Endothelial cell of umbilical vein (primary cell): ENCODE measurements around the gene NLGN1. TPM values are rescaled to one million over a fixed set of nuclear protein-coding genes. Genes with fewer than 3 reads are reported as not detected.

Source experiments
- BruUV-seq: library from RNA; stranded (reverse); fragments of 400-500 nt; replicated peaks from 2 replicates; lab custom pipeline; 2021; lab: Mats Ljungman, UMichigan
- CTCF ChIA-PET: fragments of 300-600, 350-600 bp; sonication (Branson Sonifier 250); formaldehyde crosslinking; loops from one replicate; lab custom pipeline; 2021; ENCODE audit warnings: antibody characterized with exemption, inconsistent platforms; lab: Charles Lee
- POLR2A ChIA-PET: fragments of 300-600, 350-600 bp; sonication (Branson Sonifier 250); formaldehyde crosslinking; loops from one replicate; lab custom pipeline; 2021; ENCODE audit warnings: antibody characterized with exemption, inconsistent platforms; lab: Charles Lee
- DNase-seq: peaks from one replicate; pipeline ENCODE4 v3.0.0-alpha.2; 2011; ENCODE audit warnings: low read depth, low spot score
- FAIRE-seq: peaks from 2 replicates; lab custom pipeline; 2011; peaks lifted over from hg19 to GRCh38; lab: Jason Lieb, UNC
- H2AFZ ChIP-seq: 2 replicates; pipeline ENCODE4 v1.6.0; 2012; ENCODE audit warnings: low read depth, low read length, control low read depth, inconsistent platforms
- H3K27ac ChIP-seq: 2 replicates; pipeline ENCODE4 v1.5.1; 2011; ENCODE audit warnings: low read depth, mild to moderate bottlenecking, control low read depth, low read length, moderate library complexity; ENCODE audit not compliant: insufficient read depth
- H3K27me3 ChIP-seq, 2 experiments: 2 replicates each; pipeline versions ENCODE4 v1.6.0 to v1.6.1; 2011; ENCODE audit warnings: low read length in 2 of 2, mixed read lengths in 1 of 2; ENCODE audit not compliant: control insufficient read depth in 2 of 2, insufficient read depth in 2 of 2
- H3K36me3 ChIP-seq, 2 experiments: 2 replicates in 1 of 2; 3 replicates in 1 of 2; pipeline ENCODE4 v1.5.1; 2011; ENCODE audit warnings: low read length in 2 of 2, mild to moderate bottlenecking in 1 of 2, moderate library complexity in 1 of 2; ENCODE audit not compliant: control insufficient read depth in 2 of 2, insufficient read depth in 2 of 2; ENCODE audit errors: extremely low read depth in 1 of 2
- H3K4me1 ChIP-seq: 3 replicates; pipeline ENCODE4 v1.5.1; 2011; ENCODE audit warnings: mild to moderate bottlenecking, low read length; ENCODE audit not compliant: control insufficient read depth, insufficient read depth; ENCODE audit errors: extremely low read depth
- H3K4me2 ChIP-seq: 2 replicates; pipeline ENCODE4 v1.6.1; 2011; ENCODE audit warnings: low read length, control low read depth, mixed read lengths; ENCODE audit not compliant: insufficient read depth
- H3K4me3 ChIP-seq, 3 experiments: fragments of 200-600 bp in 1 of 3; sonication (generic), shearing (Covaris generic) in 1 of 3; replicated peaks in 1 of 3; 2 replicates each; pipeline ENCODE4 v1.5.1; 2011 to 2016; ENCODE audit warnings: control low read depth in 3 of 3, low read length in 3 of 3, mild to moderate bottlenecking in 2 of 3, inconsistent platforms in 1 of 3, low read depth in 1 of 3, moderate library complexity in 1 of 3; ENCODE audit not compliant: insufficient read depth in 1 of 3
- H3K79me2 ChIP-seq: 2 replicates; pipeline ENCODE4 v1.6.0; 2012; ENCODE audit warnings: low read length, inconsistent platforms; ENCODE audit not compliant: control insufficient read depth, insufficient read depth
- H3K9ac ChIP-seq: replicated peaks from 2 replicates; pipeline ENCODE3; 2011; ENCODE audit warnings: low read length, control low read depth; ENCODE audit not compliant: insufficient read depth; ENCODE audit errors: extremely low read depth
- H3K9me1 ChIP-seq: replicated peaks from 3 replicates; pipeline ENCODE4 v1.6.0; 2011; ENCODE audit warnings: mild to moderate bottlenecking, low read length; ENCODE audit not compliant: control insufficient read depth, insufficient read depth; ENCODE audit errors: extremely low read depth
- H3K9me3 ChIP-seq: replicated peaks from 2 replicates; pipeline ENCODE4 v1.5.1; 2012; ENCODE audit warnings: low read length, inconsistent platforms; ENCODE audit not compliant: control insufficient read depth, insufficient read depth
- H4K20me1 ChIP-seq: replicated peaks from 2 replicates; pipeline ENCODE3; 2011; ENCODE audit warnings: mild to moderate bottlenecking, low read length; ENCODE audit not compliant: control insufficient read depth, insufficient read depth; ENCODE audit errors: extremely low read depth
- CTCF ChIP-seq, 2 donors: IDR thresholded peaks; 1 replicate in 1 of 2; 2 replicates in 1 of 2; pipeline ENCODE4 v1.5.1; 2011; ENCODE audit warnings: low read length in 2 of 2, mild to moderate bottlenecking in 2 of 2, moderate library complexity in 2 of 2, control low read depth in 1 of 2, inconsistent platforms in 1 of 2, low read depth in 1 of 2; ENCODE audit not compliant: insufficient read depth in 1 of 2; ENCODE audit errors: extremely low read depth in 1 of 2
- EZH2 ChIP-seq: IDR thresholded peaks from 2 replicates; pipeline ENCODE4 v1.6.1; 2012; ENCODE audit warnings: borderline replicate concordance, low read depth, mild to moderate bottlenecking, moderate library complexity, low read length, inconsistent platforms; ENCODE audit not compliant: severe bottlenecking
- FOS ChIP-seq: IDR thresholded peaks from 2 replicates; pipeline ENCODE4 v1.6.1; 2011; ENCODE audit warnings: mild to moderate bottlenecking, low read length, moderate library complexity, borderline replicate concordance; ENCODE audit not compliant: insufficient read depth
- GATA2 ChIP-seq: IDR thresholded peaks from 2 replicates; pipeline ENCODE4 v1.7.0; 2011; ENCODE audit warnings: low read depth, mild to moderate bottlenecking, moderate library complexity, mixed read lengths, low read length; ENCODE audit not compliant: insufficient read length, insufficient read depth
- JUN ChIP-seq: IDR thresholded peaks from 2 replicates; pipeline ENCODE4 v1.6.1; 2011; ENCODE audit warnings: borderline replicate concordance, low read depth; ENCODE audit not compliant: insufficient read length, insufficient read depth
- MAX ChIP-seq: IDR thresholded peaks from 2 replicates; pipeline ENCODE4 v1.6.1; 2011; ENCODE audit not compliant: insufficient read depth, insufficient read length
- MYC ChIP-seq: IDR thresholded peaks from one replicate; pipeline ENCODE4 v1.6.1; 2011; ENCODE audit warnings: mild to moderate bottlenecking, low read depth, low read length
- POLR2A ChIP-seq: IDR thresholded peaks from 2 replicates; pipeline ENCODE4 v1.6.1; 2012; ENCODE audit warnings: low read depth, mild to moderate bottlenecking, control low read depth, low read length
- POLR2AphosphoS5 ChIP-seq: IDR thresholded peaks from 2 replicates; pipeline ENCODE4 v1.6.1; 2012; ENCODE audit warnings: low read depth, mild to moderate bottlenecking, control low read depth, low read length, moderate library complexity; ENCODE audit not compliant: insufficient read depth
- dilution Hi-C: fragments of 300-500 bp; cut with MboI; formaldehyde crosslinking; loops from one replicate; pipeline ENCODE4 v1.15.0; 2019; ENCODE audit warnings: low sequenced_read_pairs; ENCODE audit not compliant: extremely low pct_ligation_motif_present
- intact Hi-C: fragments of 100-400 bp; cut with micrococcal nuclease; formaldehyde crosslinking; loops from one replicate; pipeline ENCODE4 v1.10.0; 2022
- polyA plus RNA-seq, 4 experiments: library from polyadenylated mRNA; depleted of rRNA in 3 of 4; stranded (reverse) in 3 of 4; unstranded in 1 of 4; fragments of >200 nt; gene quantifications; 2 replicates each; pipeline versions ENCODE4 v1.2.1 to v1.2.3, GENCODE V29; 2011 to 2012; ENCODE audit warnings: missing spikeins in 1 of 4
- total RNA-seq: library from RNA; stranded (reverse); gene quantifications from 2 replicates; pipeline ENCODE4 v1.2.3, GENCODE V29; 2021

Gene NLGN1
- total and polyA plus RNA-seq, 2 donors (not counting 3 experiments of a cell fraction or from before 2014, with no cell fraction given): 7.9 to 16.3 TPM

GRCh38 chr3:173876476-173876875, 478.9 kb downstream of the NLGN1 start:
- Histone ChIP-seq H3K79me2 (no peaks in the 10 kb centered on the region), H3K4me2 (no peak overlapping the region), H4K20me1 (no peaks in the 10 kb centered on the region), H3K9me1 (no peaks in the 10 kb centered on the region), H3K36me3 (no peaks in the 10 kb centered on the region), H3K9me3 (no peaks in the 10 kb centered on the region), H2AFZ (no peak overlapping the region), H3K27ac (no peak overlapping the region), H3K9ac (no peak overlapping the region), H3K4me3 (no peak overlapping the region), H3K27me3 (no peaks in the 10 kb centered on the region), H3K4me1 (no peaks in the 10 kb centered on the region)
- dilution Hi-C loops: no loop called here
- ChIA-PET POLR2A (no interaction called here), CTCF (interaction anchor here (0.6 to 1.9 kb wide), 15 partner anchors 11 to 291 kb away, joined by 3 to 20 read pairs (median 5); no protein-coding TSS in a partner anchor)
- BruUV-seq: no TSS peak
- FAIRE-seq: no peak
- DNase-seq: no peak
- TF ChIP-seq JUN (no peak), CTCF (IDR thresholded peaks at IDR 0.05; ENCODE audit: extremely low read depth in 1 of 2, insufficient read depth in 1 of 2, low read depth in 1 of 2, low read length in 2 of 2) (peak; percentile 13 to 23)
- intact Hi-C loops: no loop called here

GRCh38 chr3:173887888-173888287, 490.3 kb downstream of the NLGN1 start:
- H3K4me1 ChIP-seq: peaks cover 19% of the 10 kb centered on the region
- H3K79me2 ChIP-seq: no peaks in the 10 kb centered on the region
- FAIRE-seq: no peak
- no peak overlapping the region for H3K27ac ChIP-seq
- H3K9me3 ChIP-seq: no peaks in the 10 kb centered on the region
- no peak overlapping the region for H3K9ac ChIP-seq
- no TSS peak for BruUV-seq
- CTCF ChIA-PET: interaction anchor here (0.9 to 1.2 kb wide), 2 partner anchors 11 kb away, joined by 3 to 5 read pairs; no protein-coding TSS in a partner anchor
- no peaks in the 10 kb centered on the region for H3K27me3 ChIP-seq
- H3K9me1 ChIP-seq: no peaks in the 10 kb centered on the region
- dilution Hi-C loops (no loop called here), intact Hi-C loops (no loop called here)
- H3K4me2 ChIP-seq: no peak overlapping the region
- no peak for TF ChIP-seq FOS
- TF ChIP-seq CTCF (IDR thresholded peaks at IDR 0.05; ENCODE audit: extremely low read depth in 1 of 2, insufficient read depth in 1 of 2, low read depth in 1 of 2, low read length in 2 of 2): no peak
- TF ChIP-seq JUN: no peak
- TF ChIP-seq EZH2: no peak
- no peak for TF ChIP-seq GATA2
- TF ChIP-seq POLR2A: no peak
- no peak for TF ChIP-seq MAX
- TF ChIP-seq POLR2AphosphoS5: no peak
- TF ChIP-seq MYC: no peak
- H3K4me3 ChIP-seq: no peak overlapping the region
- DNase-seq: no peak
- POLR2A ChIA-PET: no interaction called here
- no peaks in the 10 kb centered on the region for H3K36me3 ChIP-seq
- no peaks in the 10 kb centered on the region for H4K20me1 ChIP-seq
- no peak overlapping the region for H2AFZ ChIP-seq
